Activated CD8-positive, alpha-beta memory T cell treated with anti-CD3 and anti-CD28 coated beads, Interleukin-2, amount 50 U/mL, for 24 hours (primary cell): ENCODE measurements around the gene CARS1.
A peak's percentile ranks its signal among the peaks of the same experiment; 100 is the strongest.
"Not testable (repeated sequence)": the region's sequence is repeated elsewhere in the genome, so short reads cannot be mapped to it uniquely, and the experiment has no call there.

ENCODE experiments used
- DNase-seq: peaks from one replicate; pipeline ENCODE4 v3.0.0-alpha.2; 2020; ENCODE audit errors: extremely low read depth

CARS1 gene

GRCh38 chr11:3063432-3063831 is 6.2 kb upstream of the CARS1 start:
- DNase-seq, result not testable (repeated sequence)

- DNase-seq, result no peak
Observed at GRCh38 chr11:3060436-3061025, 3.3 kb upstream of the CARS1 start.

DNA sequence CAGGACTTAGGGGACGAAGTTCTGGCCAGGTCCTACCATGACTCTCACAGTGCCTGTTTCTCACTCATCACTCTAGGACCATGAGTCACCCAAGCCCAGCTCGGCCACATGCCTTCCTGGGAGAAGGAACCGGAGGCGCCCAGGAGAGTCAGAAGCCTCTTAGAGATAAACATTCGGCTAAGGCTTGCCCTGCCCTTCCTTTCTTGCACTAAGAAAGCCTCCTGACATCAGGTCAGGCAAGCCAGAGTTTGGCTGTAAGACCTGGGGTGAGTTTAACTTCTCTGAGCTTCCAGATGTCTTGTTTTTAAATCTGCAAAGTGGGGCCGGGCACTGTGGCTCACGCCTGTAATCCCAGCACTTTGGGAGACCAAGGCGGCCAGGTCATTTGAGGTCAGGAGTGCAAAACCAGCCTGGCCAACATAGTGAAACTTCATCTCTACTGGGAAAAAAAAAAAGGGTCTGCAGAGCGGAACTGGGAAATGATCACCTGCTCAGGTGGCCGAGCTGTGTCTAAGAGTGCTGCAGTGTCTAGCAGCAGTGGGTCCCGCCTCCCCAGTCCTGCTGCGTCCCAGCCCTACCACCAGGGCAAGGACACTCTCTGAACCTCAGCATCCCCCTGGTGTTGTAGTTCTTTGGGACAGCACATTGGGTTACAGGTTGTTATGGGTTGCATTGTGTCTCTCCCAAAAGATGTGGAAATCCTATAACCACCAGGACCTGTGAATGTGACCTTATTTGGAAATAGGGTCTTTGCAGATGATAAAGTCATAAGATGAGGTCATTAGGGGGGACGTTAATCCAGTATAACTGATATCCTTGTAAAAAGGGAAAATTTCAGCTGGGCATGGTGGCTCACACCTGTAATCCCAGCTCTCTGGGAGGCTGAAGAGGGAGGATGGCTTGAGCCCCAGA is 1.8 kb upstream of the CARS1 start:
- no peak for DNase-seq

GRCh38 chr11:3056296-3057068 is 741 bp downstream of the CARS1 start:
- DNase-seq, result no peak

- no peak for DNase-seq
Observed at GRCh38 chr11:3055891-3056290, 1.3 kb downstream of the CARS1 start.

- DNase-seq, result no peak
Observed at GRCh38 chr11:3052567-3052966, 4.7 kb downstream of the CARS1 start.

- DNase-seq, result no peak
Observed at GRCh38 chr11:3052109-3052479, 5.1 kb downstream of the CARS1 start.

DNA sequence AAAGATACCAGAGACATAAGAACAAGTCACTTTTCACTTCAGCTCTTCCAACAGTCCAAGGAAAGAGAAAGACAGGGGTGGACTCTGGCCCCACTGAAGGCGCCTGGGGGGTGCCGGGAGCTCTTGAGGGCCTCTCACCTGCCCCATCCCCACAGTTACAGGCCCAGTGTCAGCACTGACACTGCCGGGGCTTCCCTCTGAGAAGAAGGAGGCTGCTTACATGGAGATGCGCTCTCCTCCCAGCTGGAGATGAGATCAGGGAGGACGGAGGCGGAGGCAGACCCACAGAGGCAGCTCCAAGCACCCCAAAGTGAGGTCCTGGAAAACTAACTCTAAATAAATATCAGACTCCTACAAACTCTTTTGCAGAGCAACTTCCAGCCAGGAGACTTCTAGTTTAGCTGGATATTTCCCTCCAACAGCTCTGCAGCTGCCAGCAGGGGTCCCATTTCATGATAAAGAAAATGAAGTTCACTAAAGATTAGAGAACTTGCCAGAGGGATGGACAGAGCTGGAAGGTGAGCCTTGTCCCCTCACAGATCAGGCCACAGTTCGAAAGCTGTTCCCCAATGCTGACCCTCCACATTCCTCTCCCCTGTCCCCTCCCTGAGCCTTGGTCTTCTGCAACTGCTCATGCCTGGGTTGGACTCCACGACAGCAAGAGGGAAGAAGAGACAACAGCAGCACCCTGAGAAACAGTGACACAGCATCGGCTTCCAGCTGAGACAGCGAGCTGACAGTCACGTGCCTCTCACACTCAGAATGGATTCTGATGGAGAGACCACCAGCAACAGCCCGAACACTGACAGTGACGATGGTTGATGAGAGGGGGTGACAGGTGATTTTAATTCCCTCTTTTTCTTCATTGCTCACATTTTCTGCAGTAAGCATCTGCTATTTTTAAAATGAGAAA is 5.8 kb downstream of the CARS1 start:
- DNase-seq, result no peak

DNA sequence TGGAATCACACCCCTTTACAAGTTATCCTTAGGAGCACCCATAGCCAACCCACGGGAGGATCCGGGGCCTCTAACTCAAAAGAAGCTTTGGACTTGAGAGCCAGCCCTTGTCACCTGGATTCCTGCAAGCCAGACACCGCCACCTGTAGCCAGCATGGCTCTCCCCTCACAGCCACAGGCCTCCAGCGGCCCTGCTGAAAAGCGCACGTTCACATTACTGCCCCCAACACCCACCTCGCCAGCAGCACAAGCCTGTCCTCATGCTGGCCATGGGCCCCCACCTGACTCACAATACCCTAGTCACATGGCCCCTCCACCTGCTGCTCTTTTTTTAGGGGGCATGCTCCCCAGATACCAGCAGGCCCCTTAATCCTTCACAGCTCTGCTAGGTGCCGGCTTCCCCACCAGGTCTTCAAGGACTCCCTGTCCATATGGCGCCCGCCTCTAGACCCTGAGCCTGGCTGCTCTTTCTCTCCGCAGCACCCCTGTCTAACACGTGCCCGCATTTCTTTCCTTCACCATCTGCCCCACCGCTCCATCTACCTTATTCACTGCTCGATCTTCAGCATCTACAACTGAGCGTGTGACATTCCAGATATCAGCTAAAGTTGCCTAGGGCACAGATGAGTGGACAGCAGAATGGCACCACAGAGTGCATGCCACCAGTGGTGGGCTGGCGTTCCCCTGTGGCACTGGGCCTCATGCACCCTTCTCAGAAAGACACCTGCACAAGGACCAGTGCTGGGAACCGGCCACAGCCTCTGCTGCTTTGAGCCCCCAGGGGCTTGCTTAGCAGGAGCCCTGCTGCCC is 6.6 kb downstream of the CARS1 start:
- DNase-seq, result no peak

GRCh38 chr11:3049430-3050243 is 7.6 kb downstream of the CARS1 start:
- peak; percentile 34 for DNase-seq

- DNase-seq, result no peak
Observed at GRCh38 chr11:3047637-3048036, 9.6 kb downstream of the CARS1 start.

- DNase-seq, result no peak
Observed at GRCh38 chr11:3046641-3047040, 10.6 kb downstream of the CARS1 start.

DNA sequence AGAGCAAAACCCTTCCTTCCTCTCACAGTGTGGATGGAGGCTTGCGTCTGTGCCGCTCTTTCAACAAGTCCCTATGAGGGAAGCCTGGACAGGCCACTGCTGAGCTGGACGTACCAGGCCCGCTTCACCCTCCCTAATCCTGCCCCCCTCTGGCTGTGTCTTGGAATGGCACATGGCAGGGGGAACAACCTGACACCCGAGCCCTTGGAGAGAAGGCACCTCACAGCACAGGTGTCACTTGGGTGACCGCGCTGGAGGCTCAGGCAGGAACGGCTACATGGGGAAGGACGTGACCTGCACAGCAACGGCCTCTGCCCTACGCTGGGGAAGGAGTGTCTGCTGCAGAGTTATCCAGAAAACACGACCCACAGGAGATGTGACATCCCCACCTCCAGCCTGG is 11.0 kb downstream of the CARS1 start:
- no peak for DNase-seq

- DNase-seq, result no peak
Observed at GRCh38 chr11:3044915-3045314, 12.3 kb downstream of the CARS1 start.

DNA sequence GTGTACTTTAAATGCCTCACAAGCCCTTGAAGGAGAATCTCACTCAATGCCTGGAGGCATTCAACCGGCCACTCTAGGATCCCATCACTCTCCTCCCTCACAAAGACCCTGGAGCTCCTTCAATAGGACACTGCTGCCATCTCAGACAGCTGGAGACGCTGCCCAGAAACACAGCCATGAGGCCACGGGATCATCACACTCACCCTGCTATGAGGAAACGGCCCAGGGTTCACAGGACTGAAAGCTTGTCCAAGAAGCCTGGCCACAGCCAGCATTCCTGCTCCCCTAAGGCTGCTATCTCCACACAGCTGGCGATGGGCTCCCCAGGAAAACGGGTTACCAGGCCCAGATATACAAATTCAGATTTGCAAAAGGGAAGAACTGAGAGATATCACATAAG is 13.2 kb downstream of the CARS1 start:
- no peak for DNase-seq

DNA sequence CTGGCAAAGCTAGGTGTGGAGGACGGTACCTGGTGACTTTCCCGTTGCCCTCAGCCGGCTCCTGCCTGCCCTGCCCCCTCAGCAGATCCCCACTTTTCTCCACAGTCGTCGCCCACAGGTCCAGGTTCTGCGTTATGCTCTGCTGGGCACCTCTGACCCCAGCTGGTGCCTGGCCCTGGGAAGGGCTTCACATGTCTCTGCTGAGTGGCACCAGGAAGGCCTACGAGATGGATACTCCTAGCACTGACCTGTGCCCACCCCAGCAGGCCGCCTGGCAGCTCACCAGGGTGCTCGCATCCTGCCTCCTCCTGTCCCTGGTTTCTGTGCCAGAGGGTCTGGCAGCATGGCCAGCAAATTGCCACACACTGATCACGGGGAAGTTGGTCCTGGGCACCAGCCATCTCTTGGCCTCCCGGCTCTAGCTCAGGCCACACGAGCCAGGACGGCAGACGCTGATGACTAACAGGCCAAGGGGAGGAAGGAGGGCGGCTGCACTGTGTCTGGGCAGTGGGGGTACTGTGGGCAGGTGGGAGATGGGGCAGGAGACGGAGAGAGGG is 13.8 kb downstream of the CARS1 start:
- no peak for DNase-seq

GRCh38 chr11:3042496-3043314 is 14.5 kb downstream of the CARS1 start:
- DNase-seq, result no peak

DNA sequence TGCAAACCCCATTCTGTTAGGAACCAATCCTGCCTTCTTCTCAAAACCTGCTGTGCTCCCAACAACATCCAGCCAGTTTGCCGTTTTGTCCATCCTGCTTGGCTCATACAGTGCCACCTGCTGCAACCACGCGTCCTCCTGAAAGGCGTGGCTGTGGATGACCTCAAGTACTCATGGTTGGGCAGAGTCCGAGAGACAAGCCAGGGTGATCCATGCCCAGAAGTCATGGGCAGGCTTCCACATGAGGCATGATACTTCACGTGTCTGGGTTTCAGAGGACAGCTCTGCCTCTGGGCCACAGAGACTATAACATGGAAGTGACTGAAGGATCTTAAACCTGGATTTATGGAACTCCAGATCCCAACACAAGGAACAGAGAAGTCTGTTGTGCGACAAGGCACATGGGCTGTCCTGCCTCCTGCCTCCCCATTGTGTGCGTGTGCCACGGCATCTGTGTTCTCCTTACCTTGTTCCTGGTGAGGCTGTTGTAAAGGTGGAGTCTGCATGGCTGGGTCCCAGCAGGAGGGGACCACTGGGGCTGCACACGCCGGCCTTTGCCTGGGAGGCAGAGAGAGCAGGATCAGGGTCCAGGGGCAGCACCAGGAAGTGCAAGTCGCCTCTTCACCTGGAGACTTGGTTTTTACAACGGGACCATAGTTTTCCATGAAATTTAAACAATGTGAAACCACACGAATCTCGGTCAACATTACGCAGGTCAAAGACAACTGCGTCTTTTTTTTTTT is 15.4 kb downstream of the CARS1 start:
- DNase-seq, result no peak
